ENCODE measurements around the gene CLASP1. TPM values are rescaled to one million over a fixed set of nuclear protein-coding genes. Genes with fewer than 3 reads are reported as not detected.

The CLASP1 gene
- total and polyA plus RNA-seq, 2 experiments from 2014 or later: 16.6 to 56.3 TPM

GRCh38 chr2:121427187-121427689 is 222.0 kb downstream of the CLASP1 start:
- Histone ChIP-seq H3K27ac (ENCODE audit: low read depth) (no peak overlapping the region), H3K9me2 (ENCODE audit: insufficient read depth) (no peaks in the 10 kb centered on the region), H3K27me3 (ENCODE audit: insufficient read depth) (no peaks in the 10 kb centered on the region), H3K4me2 (no peak overlapping the region), H3K4me1 (ENCODE audit: insufficient read depth) (no peaks in the 10 kb centered on the region), H4K20me1 (replicated peaks; ENCODE audit: insufficient read depth) (no peaks in the 10 kb centered on the region), H3K36me3 (ENCODE audit: insufficient read depth) (no peaks in the 10 kb centered on the region; the same call in 1 of the 2 replicates), H3K79me2 (replicated peaks; ENCODE audit: insufficient read depth) (no peaks in the 10 kb centered on the region), H3F3A (replicated peaks; ENCODE audit: low read depth) (no peaks in the 10 kb centered on the region), H3K4me3 (no peak overlapping the region), H2AFZ (no peak overlapping the region)
- Mint-ChIP-seq H3K9me3 (no peaks in the 10 kb centered on the region), H3K27me3 (ENCODE audit: insufficient read depth, low read depth, poor library complexity) (no peaks in the 10 kb centered on the region), H3K36me3 (ENCODE audit: low read depth) (peaks cover 18% of the 10 kb centered on the region; the same call in 2 of the 3 replicates), H3K4me3 (no peak overlapping the region), H3K27ac (no peak overlapping the region), H3K4me1 (no peaks in the 10 kb centered on the region; the same call in 1 of the 3 replicates)
- TF ChIP-seq JUNB (IDR thresholded peaks at IDR 0.05; ENCODE audit: unreplicated experiment) (no peak), REST (IDR thresholded peaks at IDR 0.05; ENCODE audit: unreplicated experiment) (no peak), STAT1 (IDR thresholded peaks at IDR 0.05; ENCODE audit: unreplicated experiment) (no peak), CREB1 (CRISPR knock-in tag; IDR thresholded peaks at IDR 0.05; ENCODE audit: low read depth) (no peak), EZH2 (IDR thresholded peaks at IDR 0.05; ENCODE audit: low read depth, unreplicated experiment) (no peak), ZNF114 (CRISPR knock-in tag; IDR thresholded peaks at IDR 0.05) (no peak), ETS1 (IDR thresholded peaks at IDR 0.05) (no peak), ZNF331 (CRISPR knock-in tag; IDR thresholded peaks at IDR 0.05; ENCODE audit: low read depth) (no peak), EZH2phosphoT487 (IDR thresholded peaks at IDR 0.05; ENCODE audit: unreplicated experiment) (no peak), ZNF462 (CRISPR knock-in tag; IDR thresholded peaks at IDR 0.05) (no peak), NANOG (IDR thresholded peaks at IDR 0.05; ENCODE audit: borderline replicate concordance) (no peak), POLR2AphosphoS5 (IDR thresholded peaks at IDR 0.05; ENCODE audit: low read depth) (no peak), CTCF (conservative IDR thresholded peaks at IDR 0.05; ENCODE audit: low read depth in 2 of 2) (no peak)
- DNase-seq (ENCODE audit: low spot score) (no peak), ATAC-seq (no peak)
